Nucleus accumbens (tissue), 56 donors: ENCODE measurements around the gene TCOF1.
A peak's percentile ranks its signal among the peaks of the same experiment; 100 is the strongest.

Experiments
- DNase-seq, 56 donors: peaks; one replicate each; lab custom pipeline; 2025; lab: John Stamatoyannopoulos, UW

TCOF1 gene

GRCh38 chr5:150444770-150445169 is 87.3 kb downstream of the TCOF1 start:
- DNase-seq = no peak

GRCh38 chr5:150446088-150446487 is 88.6 kb downstream of the TCOF1 start:
- no peak for DNase-seq

GRCh38 chr5:150446583-150446982 is 89.1 kb downstream of the TCOF1 start:
- no peak for DNase-seq

- DNase-seq = no peak
Measured at GRCh38 chr5:150447188-150447587, 89.7 kb downstream of the TCOF1 start.

GRCh38 chr5:150448334-150448733 is 90.8 kb downstream of the TCOF1 start:
- DNase-seq = no peak

- DNase-seq = peak in 2 of 56 donors; percentile 28 to 43
Measured at GRCh38 chr5:150448952-150449516, 91.5 kb downstream of the TCOF1 start.
